HG03060 (cell line): Measurements from ENCODE around the gene TRAF1.

Source experiments
- ATAC-seq: cut with Tn5 transposase; IDR thresholded peaks from one replicate; pipeline ENCODE4 v1.9.1; 2021; ENCODE audit warnings: low read depth, moderate number of reproducible peaks; ENCODE audit not compliant: unreplicated experiment

Gene TRAF1

DNA sequence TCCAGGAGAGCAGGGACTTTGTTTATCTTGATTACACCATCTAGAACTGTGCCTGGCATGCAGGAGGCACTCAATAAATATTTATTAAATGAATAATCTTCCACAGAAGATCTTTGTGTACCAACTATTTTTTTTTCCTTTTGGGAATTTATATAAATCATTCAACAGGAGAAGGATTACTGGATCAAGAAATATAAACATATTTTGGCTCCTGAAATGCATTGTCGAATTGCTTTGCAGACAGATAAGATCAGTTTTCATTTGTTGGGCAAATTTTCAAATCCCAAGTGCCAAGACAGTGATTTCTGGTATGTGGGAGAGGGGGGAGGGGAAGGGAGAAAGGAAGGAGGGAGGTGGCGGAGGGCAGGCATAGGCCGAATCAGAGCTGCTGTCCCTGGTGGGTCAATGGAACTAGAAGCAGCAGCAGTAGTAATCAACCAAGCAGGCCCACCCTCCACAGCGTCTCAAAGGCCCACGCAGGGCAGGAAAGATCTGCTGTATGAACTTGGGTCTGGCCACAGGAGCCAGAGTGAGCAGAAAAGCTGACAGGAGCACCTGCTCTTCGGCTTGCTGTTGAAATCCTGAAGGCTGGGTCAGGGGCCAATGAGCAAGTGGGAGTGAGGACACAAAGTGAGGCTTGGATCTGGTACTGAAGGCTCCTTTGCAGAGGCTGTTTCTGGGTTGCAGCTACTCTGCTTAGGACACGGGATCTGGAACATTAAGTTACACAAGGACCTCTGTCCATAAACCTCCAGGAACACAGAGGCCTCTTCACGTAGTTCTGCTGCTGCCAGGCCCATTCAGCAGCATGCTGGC, 15.8 kb upstream of the TRAF1 start:
- ATAC-seq = no peak

DNA sequence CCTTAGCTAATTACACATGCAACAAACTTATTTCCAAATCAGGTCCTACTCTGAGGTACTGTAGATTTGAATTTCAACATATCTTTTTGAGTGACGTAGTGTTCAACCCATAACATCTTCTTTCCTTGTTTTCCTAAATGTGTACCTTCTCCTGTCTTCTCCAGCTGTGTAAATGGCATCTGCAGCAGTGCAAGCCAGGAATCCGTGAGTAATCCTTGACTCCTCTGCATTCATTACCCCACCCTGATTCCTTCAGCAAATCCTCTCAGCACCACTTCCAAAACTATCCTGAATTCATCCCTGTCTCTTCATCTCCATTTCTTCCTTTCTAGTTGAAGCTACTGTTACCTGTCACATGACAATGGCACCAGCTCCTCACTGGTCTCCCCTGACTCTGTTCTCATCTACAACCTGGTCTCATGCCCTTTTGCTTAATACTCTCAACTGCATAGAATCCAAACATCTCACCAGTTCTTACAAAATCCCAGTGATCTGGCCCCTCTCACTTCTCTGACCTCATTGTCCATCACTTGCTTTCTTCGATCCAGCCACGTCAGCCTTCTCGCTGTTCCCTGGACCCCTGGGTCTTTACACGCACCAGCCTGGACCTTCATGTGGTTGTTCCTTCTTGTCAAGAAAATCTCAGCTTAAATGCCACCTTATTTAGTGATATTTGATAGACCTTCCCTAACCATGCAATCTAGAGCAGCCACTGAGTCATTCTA, 14.6 kb upstream of the TRAF1 start:
- ATAC-seq = no peak

DNA sequence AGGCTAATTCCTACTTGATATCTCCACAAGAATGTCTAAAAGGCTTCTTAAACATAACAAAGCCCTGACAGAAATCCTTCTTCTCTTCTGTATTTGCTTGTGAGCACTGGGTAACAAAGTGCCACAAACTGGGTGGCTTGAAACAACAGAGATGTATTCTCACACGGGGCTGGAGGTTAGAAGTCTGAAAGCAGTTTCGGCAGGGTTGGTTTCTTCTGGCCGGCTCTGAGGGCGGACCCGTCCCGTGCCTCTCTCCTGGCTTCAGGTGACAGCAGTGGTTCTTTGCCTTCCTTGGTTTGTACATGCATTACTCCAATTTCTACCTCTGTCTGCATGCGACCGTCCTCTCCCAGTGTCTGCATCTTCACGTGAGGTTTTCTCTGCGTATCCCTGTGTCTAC, 14.0 kb upstream of the TRAF1 start:
- no peak for ATAC-seq

DNA sequence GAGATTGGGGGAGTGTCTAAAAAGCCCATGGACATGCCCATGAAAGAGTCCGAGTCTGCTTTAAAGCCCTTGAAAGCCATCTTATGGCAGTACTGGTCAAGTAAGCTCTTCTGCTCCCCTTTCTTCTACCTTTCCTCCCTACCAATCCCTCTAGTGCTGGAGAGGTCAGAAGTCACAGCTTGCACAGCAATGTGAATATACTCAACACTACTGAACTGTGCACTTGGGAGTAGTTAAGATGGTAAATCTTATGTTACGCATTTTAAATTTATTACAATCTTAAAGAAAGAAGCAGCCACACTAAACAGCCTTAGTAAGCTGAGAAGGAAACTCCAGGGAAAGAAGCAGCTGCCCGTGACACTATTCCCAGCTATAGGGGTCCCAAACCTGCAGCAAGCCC, 12.3 kb upstream of the TRAF1 start:
- no peak for ATAC-seq

DNA sequence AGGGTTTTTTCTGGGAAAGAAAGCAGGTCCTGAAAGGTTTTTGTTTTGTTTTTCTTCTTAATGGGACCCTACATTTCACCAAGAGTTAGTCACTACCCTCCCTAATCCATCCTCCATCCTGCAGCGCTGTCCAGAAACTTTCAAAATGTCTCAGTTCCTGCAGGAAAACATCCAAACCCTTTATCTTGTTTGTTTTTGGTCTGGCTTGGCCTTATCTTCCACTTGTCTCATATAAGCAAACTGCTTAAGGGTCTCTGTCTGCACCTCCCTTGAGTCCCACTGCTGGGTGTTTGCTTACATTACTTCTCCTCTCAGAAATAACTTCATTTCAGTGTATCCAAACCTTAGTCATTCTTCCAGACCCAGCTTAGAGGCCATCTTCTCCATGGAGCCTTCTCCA, 11.0 kb upstream of the TRAF1 start:
- ATAC-seq = no peak

DNA sequence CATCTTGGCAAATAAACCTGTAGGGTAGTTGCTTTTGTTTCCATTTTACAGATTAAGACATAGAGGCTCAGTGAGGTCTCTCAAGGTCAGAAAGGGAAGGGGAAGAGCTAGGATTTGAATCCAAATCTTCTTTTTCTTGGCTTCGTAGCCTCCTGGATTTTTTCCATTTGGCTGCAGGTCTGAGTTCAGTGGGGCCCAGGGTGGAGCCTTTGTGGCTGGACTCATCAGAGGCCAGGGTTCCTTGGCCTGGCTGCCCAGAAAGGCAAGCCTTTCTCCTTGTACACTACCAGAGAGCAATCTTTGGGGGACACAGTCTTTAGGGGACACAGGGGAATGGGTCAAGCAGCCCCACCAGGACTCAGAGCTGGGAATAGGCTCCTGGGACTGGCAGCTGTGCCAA, 10.5 kb upstream of the TRAF1 start:
- ATAC-seq = no peak

DNA sequence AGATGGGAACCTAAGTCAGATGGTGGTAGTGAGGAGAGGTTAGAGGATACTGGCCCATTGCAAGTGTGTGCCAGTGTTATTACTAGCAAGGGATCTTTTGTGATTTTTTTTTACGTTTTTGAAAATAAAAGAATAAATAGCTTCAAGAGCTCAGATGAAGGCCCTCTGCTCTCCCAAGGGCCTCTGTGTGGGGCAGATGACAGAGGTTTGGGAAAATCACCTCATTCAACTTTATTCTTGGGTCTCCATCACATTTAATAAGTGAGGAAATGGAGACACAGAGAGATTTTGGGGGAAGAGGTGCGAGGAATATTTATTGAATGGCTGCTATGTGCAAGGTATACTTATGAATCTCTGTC, 10.1 kb upstream of the TRAF1 start:
- ATAC-seq = no peak

DNA sequence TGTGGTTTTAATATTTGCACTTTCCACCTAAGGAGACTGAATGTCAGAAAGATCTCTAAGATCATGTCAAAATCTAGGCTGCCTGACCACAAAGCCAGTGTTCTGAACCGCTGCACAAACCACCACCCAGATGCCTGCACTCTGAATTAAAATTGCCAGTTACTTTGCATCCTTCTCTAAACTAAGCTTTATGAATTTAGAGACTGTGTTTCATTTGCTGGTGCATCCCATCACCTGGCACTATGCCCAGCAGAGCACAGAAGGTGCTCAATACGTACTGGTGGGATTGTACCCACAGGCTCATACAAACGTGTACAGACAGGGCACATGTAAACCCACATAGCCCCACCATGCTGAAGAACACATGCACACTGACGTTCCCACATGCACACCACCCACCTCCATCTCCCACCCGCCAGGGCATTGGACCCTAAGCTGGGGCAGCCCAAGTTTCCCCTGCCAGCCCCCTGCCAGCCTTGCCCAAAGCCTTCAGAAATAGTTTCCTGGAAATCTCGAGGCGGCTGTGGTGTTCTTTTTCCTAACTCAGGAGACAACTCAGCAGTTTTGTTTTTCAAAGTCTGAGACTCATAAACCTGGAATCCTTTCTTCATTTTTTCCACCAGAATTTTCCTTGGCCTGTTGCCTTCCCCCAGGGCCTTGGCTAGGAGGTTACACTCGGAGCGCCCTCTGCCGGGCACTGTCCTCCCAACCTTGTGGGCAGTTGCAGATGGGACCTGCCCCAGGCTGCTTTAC, 9.6 kb upstream of the TRAF1 start:
- no peak for ATAC-seq

DNA sequence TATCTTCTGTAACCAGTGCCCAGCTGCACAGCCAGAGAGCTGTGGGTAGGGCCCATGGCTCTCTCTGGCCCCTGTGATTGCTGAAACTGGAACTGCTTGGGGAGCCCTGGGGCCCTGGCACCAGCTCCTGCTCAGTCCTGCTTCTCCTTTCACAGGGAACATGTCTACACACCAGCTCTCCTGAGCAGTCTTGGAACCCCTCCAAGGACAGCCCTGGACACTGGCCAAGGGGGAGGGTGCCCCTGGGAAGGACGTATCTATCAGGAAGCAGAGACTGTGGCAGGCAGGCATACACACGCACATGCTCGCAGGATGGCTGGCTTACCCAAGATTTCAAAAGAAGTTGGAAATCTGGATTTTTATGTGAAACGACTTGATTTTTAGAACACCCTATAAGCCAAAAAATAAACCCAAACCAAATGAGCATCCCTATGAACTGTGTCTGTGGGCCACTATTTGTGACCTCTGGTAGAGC, 8.8 kb upstream of the TRAF1 start:
- ATAC-seq = no peak

DNA sequence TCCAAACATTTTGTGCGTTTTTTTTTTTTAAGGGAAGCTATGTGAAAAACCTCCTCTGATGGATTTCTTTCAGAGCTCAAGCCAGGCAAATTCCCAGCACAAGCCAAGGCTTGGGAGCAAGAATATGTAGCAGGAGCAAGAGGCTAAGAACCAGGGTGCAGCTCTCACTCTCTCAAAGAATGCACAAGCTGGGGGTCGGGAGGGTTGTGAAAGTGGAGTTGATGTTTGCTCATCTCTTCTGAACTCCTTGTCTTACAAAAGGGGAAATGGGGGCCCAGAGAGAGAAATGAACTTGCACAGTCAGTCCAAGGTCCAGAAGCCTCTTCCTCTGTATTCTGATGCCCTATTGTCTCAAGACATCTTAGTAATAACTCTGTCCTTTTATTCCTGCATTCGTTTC, 7.7 kb upstream of the TRAF1 start:
- no peak for ATAC-seq

DNA sequence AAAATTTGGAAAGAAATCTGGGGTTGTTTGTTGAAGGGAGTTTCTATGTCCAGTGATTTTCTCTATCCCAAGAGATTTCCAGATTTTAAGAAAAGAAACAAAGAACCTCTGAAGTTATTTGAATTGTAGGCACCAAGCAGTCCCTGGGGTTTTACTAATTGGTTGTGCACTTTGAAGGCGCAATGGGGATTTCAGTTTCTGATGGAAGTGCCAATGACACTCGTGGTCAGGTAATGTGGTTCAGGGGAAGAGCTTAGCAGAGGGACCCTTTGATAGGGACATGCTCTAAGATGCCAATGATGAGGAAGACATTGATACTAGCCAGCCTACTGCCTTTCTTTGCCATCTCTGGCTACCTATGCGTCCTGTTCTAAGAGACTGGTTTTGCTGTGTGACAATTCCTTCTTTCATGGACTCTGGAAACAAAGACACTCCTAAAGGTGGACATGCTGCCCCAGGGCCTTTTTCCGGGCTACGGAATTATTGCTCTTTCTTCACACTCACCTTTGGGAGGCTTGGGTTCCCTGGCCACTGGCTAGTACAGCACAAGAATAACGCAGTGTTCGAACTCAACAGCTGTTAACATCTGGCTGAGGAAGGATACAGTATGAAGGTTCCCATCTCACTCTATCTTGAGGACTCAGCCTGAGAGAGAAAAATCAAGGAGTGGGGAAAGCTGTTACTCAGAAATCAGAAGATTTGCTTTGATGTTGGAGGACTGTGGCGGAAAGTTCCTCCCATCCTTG, 6.9 kb upstream of the TRAF1 start:
- ATAC-seq = no peak

DNA sequence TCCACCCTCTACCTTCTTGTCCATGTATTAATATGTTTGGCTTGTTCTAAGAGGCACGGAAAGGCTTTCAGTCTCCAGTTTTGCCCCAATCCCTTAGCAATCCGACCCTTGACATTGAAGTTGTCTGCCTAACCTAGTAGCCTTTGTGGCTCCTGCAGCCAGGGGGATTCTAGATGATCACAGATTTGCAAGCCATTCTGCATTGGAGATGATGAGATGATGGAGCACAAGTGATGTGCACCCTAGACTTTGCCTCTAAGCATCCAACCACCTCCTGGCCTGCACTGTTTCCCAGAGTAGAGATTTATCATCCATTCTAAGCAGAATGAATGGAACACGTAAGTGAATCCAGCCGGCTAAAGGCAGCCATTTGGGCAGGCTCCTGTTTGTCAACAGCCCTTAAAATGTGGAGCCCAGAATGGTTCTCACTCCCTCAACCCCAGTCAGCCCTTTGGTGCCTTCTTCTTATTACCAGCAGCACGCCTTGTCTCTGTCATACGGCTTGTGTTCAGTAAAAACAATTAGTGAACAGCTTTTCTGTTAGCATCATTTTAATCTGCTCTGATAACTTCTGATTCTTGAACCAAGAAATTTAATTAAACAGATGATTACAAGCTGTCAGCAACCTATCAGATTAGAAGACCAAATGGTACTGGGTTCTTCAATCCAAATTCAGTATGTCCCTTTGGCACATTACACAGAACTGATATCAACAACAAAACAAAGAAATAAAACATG, 5.7 kb upstream of the TRAF1 start:
- ATAC-seq = no peak

DNA sequence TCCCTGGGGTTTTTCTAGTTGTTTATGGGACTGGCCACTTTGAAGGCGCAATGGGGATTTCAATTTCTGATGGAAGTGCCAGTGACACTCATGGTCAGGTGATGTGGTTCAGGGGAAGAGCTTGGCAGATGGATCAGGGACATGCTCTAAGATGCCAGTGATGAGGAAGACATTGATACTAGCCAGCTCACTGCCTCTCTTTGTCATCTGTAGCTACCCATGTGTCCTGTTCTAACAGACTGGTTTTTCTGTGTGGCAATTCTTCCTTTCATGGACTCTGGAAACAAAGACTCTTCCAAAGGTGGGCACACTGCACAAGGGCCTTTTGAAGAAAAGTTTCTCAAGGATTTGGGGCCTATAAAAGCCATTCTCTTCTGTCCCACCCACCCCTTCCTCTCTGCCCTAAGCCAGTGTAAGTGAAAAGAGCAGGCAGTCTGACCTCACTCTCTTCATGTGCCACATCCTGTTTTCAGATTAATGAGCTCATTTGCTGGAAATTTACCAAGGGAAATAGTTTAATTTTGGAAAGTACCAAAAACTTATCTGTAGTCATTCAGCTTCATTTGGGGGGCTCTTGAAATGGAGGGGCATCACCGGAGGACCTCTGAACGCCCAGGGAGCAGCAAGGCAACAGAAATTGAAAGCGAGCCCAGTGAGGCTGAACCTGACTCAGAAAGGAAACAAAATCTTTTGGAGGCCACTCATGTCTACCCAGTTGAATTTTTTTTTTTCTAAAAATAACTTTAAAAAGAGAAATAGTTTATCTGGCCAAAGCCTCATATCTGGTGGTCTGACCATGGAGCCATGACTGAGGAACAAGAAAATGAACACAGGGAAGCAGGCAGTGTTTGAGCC, 4.9 kb upstream of the TRAF1 start:
- ATAC-seq = peak; percentile 39

DNA sequence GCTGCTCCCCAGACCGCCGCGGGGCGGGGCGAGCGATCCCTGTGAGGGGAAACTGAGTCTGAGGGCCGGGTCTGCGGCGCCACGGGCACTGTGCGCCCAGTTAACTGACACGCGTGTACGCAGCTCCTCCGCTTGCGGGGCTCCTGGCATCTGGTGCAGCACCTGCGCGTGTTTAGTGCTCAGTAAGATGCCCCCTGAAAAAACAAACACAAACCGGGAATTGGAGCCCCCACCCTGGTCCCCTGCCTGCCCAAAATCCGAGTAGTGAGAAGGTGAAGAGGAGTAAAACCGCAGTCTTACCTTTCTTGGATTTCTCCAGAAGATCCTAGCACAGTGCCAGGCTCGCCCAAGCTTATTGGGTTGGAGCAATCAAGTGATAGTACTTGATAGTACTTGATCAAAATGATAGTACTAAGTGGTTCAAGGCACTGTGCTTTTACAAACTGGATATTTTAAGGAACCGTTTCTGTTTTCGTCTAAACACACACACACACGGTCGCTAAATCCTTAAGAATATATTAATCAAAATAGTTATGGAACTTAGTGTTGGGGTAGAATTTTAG, 2.7 kb upstream of the TRAF1 start:
- ATAC-seq = no peak

DNA sequence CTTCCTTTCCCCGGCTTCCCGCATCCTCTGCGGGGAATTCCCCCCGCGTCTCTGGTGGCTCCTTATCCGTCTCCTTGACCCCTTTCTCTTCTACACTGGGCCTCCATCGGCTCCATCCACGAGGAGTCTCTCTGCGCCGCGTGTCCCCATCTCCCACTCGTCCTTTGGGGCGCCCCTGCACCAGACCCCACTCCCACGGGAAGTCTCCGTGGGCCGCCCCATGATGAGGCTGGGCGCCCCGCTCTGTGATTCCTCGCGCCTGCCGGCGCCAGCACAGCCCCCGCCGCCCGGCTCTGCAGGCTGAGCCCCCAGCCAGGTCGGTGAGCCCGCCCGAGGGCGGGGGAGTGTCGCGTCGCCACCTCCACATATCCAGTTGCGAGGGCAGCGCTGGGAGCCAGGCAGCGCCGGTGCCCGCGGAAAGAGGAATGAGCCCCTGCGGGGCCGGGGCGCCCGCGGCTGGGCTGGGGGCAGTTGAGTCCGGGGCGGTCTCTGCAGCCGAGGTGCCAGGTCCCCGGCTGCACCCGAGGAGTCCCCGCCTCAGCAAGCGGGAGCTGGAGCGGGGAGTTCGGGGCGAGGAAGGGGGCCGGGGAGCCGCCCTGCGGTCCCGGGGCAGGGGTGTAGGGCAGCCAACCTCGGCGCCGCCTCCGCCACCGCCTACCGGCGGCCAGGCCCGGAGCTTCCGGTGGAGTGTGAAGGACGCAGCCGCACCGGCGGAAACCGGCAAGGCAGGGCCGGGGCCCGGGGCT, 2.1 kb upstream of the TRAF1 start:
- ATAC-seq = no peak

DNA sequence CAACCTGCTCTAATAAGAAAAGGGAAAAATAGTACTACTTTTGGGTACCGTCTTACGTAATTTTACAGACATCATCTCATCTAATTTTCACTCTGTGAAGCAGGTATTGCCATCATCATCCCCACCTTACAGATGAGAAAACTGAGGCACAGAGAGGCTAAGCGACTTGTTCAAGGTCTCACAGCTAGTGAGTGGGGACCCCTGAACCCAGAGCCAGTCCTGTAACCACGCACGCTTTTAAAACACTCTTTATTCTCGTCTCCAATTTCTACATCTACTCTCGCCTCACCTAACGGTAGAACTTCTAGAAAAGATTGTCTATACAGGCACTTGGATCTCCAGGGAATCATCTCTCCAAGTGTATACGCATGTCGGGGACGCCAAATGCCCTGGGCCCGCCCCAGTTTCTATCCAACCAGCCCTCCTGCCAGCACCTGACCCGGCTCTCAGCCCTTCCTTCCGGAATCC, 1.5 kb upstream of the TRAF1 start:
- no peak for ATAC-seq

DNA sequence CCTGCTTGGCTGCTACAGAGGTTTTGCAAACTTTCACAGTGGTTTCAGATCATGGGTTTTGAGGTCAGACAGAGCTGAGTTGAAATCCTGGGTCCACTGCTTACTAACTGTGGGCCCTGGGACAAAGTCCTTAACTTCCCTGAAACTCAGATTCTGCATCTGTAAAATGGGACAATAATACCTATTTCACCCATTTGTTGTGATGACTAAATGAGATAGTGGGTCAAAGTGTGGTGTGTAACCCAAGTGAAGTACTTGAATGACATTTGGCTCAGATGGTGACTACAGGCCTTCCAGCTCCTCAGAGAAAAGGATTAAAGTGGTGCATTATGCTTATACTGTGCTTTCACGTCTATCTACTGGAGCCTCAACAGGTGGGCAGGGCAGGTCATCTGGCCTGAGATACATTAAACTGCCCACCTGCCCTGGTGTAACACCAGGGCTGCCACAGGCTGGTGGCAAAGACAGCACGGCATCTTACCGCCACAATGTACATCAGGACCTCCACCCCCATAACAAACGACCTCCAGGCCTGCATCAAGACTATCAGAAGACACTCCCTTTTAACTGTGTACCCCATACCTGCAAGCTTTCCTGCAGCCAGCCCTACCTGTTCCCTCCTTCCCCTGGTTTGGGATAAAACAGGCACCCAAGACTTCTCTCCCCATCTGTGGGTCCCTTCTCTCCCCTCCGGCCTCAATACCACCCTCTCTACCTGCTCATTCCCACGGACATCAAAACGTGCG, 846 bp upstream of the TRAF1 start:
- no peak for ATAC-seq
